Measurements from ENCODE around the gene RARRES1.
A peak's percentile ranks its signal among the peaks of the same experiment; 100 is the strongest.

Gene RARRES1

GRCh38 chr3:158773166-158773565, 40.9 kb upstream of the RARRES1 start:
- no peaks in the 10 kb centered on the region for H3K36me3 ChIP-seq (ENCODE audit: control insufficient read depth in 1 of 2, insufficient read depth in 2 of 2, low read length in 2 of 2)
- peaks cover 6 to 7% of the 10 kb centered on the region in 2 donors for H3K4me1 ChIP-seq (ENCODE audit: control insufficient read depth in 1 of 2, insufficient read depth in 2 of 2, low read length in 2 of 2)
- H3K27ac ChIP-seq (ENCODE audit: low read length): no peak overlapping the region
- no peak overlapping the region for H3K4me3 ChIP-seq (ENCODE audit: low read depth in 1 of 2, low read length in 2 of 2)
- H3K27me3 ChIP-seq (ENCODE audit: low read depth, low read length): no peaks in the 10 kb centered on the region
- no peaks in the 10 kb centered on the region for H3K9me3 ChIP-seq (ENCODE audit: control insufficient read depth in 1 of 2, low read length in 2 of 2)

GRCh38 chr3:158771982-158772381, 39.7 kb upstream of the RARRES1 start:
- Histone ChIP-seq H3K36me3 (ENCODE audit: control insufficient read depth in 1 of 2, insufficient read depth in 2 of 2, low read length in 2 of 2) (no peaks in the 10 kb centered on the region), H3K27me3 (ENCODE audit: low read depth, low read length) (no peaks in the 10 kb centered on the region), H3K4me1 (ENCODE audit: control insufficient read depth in 1 of 2, insufficient read depth in 2 of 2, low read length in 2 of 2) (peaks cover 6 to 19% of the 10 kb centered on the region in 2 donors), H3K9me3 (ENCODE audit: control insufficient read depth in 1 of 2, low read length in 2 of 2) (no peaks in the 10 kb centered on the region), H3K4me3 (ENCODE audit: low read depth in 1 of 2, low read length in 2 of 2) (no peak overlapping the region), H3K27ac (ENCODE audit: low read length) (no peak overlapping the region)

- Histone ChIP-seq H3K9me3 (ENCODE audit: control insufficient read depth in 1 of 2, low read length in 2 of 2) (no peaks in the 10 kb centered on the region), H3K36me3 (ENCODE audit: control insufficient read depth in 1 of 2, insufficient read depth in 2 of 2, low read length in 2 of 2) (no peaks in the 10 kb centered on the region), H3K27ac (ENCODE audit: low read length) (no peak overlapping the region), H3K27me3 (ENCODE audit: low read depth, low read length) (no peaks in the 10 kb centered on the region), H3K4me1 (ENCODE audit: control insufficient read depth in 1 of 2, insufficient read depth in 2 of 2, low read length in 2 of 2) (peaks cover 6 to 22% of the 10 kb centered on the region in 2 donors), H3K4me3 (ENCODE audit: low read depth in 1 of 2, low read length in 2 of 2) (no peak overlapping the region)
Measured at GRCh38 chr3:158771577-158771976, 39.3 kb upstream of the RARRES1 start.

- H3K36me3 ChIP-seq (ENCODE audit: control insufficient read depth in 1 of 2, insufficient read depth in 2 of 2, low read length in 2 of 2): no peaks in the 10 kb centered on the region
- no peak overlapping the region for H3K4me3 ChIP-seq (ENCODE audit: low read depth in 1 of 2, low read length in 2 of 2)
- peak overlapping the region; percentile 43 for H3K27ac ChIP-seq (ENCODE audit: low read length)
- no peaks in the 10 kb centered on the region for H3K9me3 ChIP-seq (ENCODE audit: control insufficient read depth in 1 of 2, low read length in 2 of 2)
- no peaks in the 10 kb centered on the region for H3K27me3 ChIP-seq (ENCODE audit: low read depth, low read length)
- H3K4me1 ChIP-seq (ENCODE audit: control insufficient read depth in 1 of 2, insufficient read depth in 2 of 2, low read length in 2 of 2): peaks cover 6 to 29% of the 10 kb centered on the region in 2 donors
Measured at GRCh38 chr3:158770741-158771350, 38.6 kb upstream of the RARRES1 start.

- peak overlapping the region; percentile 43 for H3K27ac ChIP-seq (ENCODE audit: low read length)
- no peaks in the 10 kb centered on the region for H3K36me3 ChIP-seq (ENCODE audit: control insufficient read depth in 1 of 2, insufficient read depth in 2 of 2, low read length in 2 of 2)
- H3K9me3 ChIP-seq (ENCODE audit: control insufficient read depth in 1 of 2, low read length in 2 of 2): no peaks in the 10 kb centered on the region
- no peaks in the 10 kb centered on the region for H3K27me3 ChIP-seq (ENCODE audit: low read depth, low read length)
- no peak overlapping the region for H3K4me3 ChIP-seq (ENCODE audit: low read depth in 1 of 2, low read length in 2 of 2)
- peaks cover 6 to 36% of the 10 kb centered on the region in 2 donors for H3K4me1 ChIP-seq (ENCODE audit: control insufficient read depth in 1 of 2, insufficient read depth in 2 of 2, low read length in 2 of 2)
Measured at GRCh38 chr3:158769952-158770740, 37.9 kb upstream of the RARRES1 start.

- Histone ChIP-seq H3K27me3 (ENCODE audit: low read depth, low read length) (no peaks in the 10 kb centered on the region), H3K4me3 (ENCODE audit: low read depth in 1 of 2, low read length in 2 of 2) (no peak overlapping the region), H3K9me3 (ENCODE audit: control insufficient read depth in 1 of 2, low read length in 2 of 2) (no peaks in the 10 kb centered on the region), H3K36me3 (ENCODE audit: control insufficient read depth in 1 of 2, insufficient read depth in 2 of 2, low read length in 2 of 2) (no peaks in the 10 kb centered on the region), H3K4me1 (ENCODE audit: control insufficient read depth in 1 of 2, insufficient read depth in 2 of 2, low read length in 2 of 2) (peaks cover 6 to 42% of the 10 kb centered on the region in 2 donors), H3K27ac (ENCODE audit: low read length) (peak overlapping the region; percentile 43)
Measured at GRCh38 chr3:158769549-158769948, 37.3 kb upstream of the RARRES1 start.

GRCh38 chr3:158768881-158769543, 36.8 kb upstream of the RARRES1 start:
- Histone ChIP-seq H3K27me3 (ENCODE audit: low read depth, low read length) (no peaks in the 10 kb centered on the region), H3K4me3 (ENCODE audit: low read depth in 1 of 2, low read length in 2 of 2) (peak overlapping the region in 1 of 2 donors; percentile 41), H3K4me1 (ENCODE audit: control insufficient read depth in 1 of 2, insufficient read depth in 2 of 2, low read length in 2 of 2) (peaks cover 6 to 43% of the 10 kb centered on the region in 2 donors), H3K36me3 (ENCODE audit: control insufficient read depth in 1 of 2, insufficient read depth in 2 of 2, low read length in 2 of 2) (no peaks in the 10 kb centered on the region), H3K27ac (ENCODE audit: low read length) (peak overlapping the region; percentile 43), H3K9me3 (ENCODE audit: control insufficient read depth in 1 of 2, low read length in 2 of 2) (no peaks in the 10 kb centered on the region)

- H3K4me1 ChIP-seq (ENCODE audit: control insufficient read depth in 1 of 2, insufficient read depth in 2 of 2, low read length in 2 of 2): peaks cover 6 to 48% of the 10 kb centered on the region in 2 donors
- H3K9me3 ChIP-seq (ENCODE audit: control insufficient read depth in 1 of 2, low read length in 2 of 2): no peaks in the 10 kb centered on the region
- no peaks in the 10 kb centered on the region for H3K36me3 ChIP-seq (ENCODE audit: control insufficient read depth in 1 of 2, insufficient read depth in 2 of 2, low read length in 2 of 2)
- H3K4me3 ChIP-seq (ENCODE audit: low read depth in 1 of 2, low read length in 2 of 2): peak overlapping the region in 1 of 2 donors; percentile 41
- H3K27ac ChIP-seq (ENCODE audit: low read length): peak overlapping the region; percentile 43
- H3K27me3 ChIP-seq (ENCODE audit: low read depth, low read length): no peaks in the 10 kb centered on the region
Measured at GRCh38 chr3:158768361-158768787, 36.1 kb upstream of the RARRES1 start.

GRCh38 chr3:158766364-158766763, 34.1 kb upstream of the RARRES1 start:
- no peaks in the 10 kb centered on the region for H3K9me3 ChIP-seq (ENCODE audit: control insufficient read depth in 1 of 2, low read length in 2 of 2)
- H3K4me3 ChIP-seq (ENCODE audit: low read depth in 1 of 2, low read length in 2 of 2): no peak overlapping the region
- no peaks in the 10 kb centered on the region for H3K27me3 ChIP-seq (ENCODE audit: low read depth, low read length)
- H3K4me1 ChIP-seq (ENCODE audit: control insufficient read depth in 1 of 2, insufficient read depth in 2 of 2, low read length in 2 of 2): peaks cover 4 to 50% of the 10 kb centered on the region in 2 donors
- no peaks in the 10 kb centered on the region for H3K36me3 ChIP-seq (ENCODE audit: control insufficient read depth in 1 of 2, insufficient read depth in 2 of 2, low read length in 2 of 2)
- H3K27ac ChIP-seq (ENCODE audit: low read length): no peak overlapping the region

DNA sequence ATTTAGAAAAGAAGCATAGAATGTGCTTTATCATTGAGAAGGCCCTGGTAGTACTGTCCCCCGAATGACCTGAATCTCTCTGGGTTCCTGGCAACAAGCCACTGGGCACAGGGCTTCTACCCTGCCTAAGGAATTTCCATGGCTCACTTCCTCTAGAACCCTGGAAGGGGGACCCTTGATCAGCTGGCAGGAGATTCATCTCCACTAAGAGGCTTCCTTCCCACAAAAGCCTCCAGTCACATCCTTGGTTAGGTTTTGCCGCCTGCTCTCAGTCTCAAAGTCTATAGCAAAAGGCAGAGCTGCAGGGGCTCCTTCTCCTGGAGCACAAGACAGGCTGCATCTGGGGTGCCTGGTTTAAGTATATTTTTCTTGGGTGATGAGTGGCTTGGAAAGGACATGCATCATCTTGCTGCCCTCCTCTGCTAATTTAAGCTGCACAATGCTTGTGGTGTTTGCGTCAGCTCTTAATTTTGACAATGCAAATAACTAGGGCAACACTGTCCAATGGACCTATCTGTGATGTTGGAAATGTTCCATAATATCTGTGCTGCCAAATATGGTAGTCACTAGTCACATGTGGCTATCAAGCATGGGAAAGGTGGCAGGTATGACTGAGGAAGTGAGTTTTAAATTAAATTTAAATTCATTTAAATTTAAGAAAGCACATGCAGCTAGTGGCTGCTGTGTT, 33.4 kb upstream of the RARRES1 start:
- Histone ChIP-seq H3K4me3 (ENCODE audit: low read depth in 1 of 2, low read length in 2 of 2) (no peak overlapping the region), H3K27ac (ENCODE audit: low read length) (no peak overlapping the region), H3K27me3 (ENCODE audit: low read depth, low read length) (no peaks in the 10 kb centered on the region), H3K9me3 (ENCODE audit: control insufficient read depth in 1 of 2, low read length in 2 of 2) (no peaks in the 10 kb centered on the region), H3K36me3 (ENCODE audit: control insufficient read depth in 1 of 2, insufficient read depth in 2 of 2, low read length in 2 of 2) (no peaks in the 10 kb centered on the region), H3K4me1 (ENCODE audit: control insufficient read depth in 1 of 2, insufficient read depth in 2 of 2, low read length in 2 of 2) (peaks cover 3 to 50% of the 10 kb centered on the region in 2 donors)

DNA sequence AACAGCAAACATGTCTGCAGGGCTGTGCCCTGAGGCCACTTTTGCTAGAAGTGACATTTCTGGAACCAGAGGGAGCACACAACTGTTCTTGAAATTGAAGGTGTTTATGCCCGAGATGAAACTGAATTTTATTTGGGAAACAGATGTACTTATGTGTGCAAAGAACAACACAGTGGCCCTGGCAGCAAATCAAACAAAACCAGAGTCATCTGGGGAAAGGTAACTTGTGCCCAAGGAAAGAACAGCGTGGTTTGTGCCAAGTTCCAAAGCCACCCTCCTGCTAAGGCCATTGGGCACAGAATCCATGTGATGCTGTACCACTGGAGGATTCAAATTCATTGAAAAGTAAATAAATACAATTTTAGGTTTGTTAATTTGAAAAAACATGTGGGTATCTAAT, 31.2 kb upstream of the RARRES1 start:
- H3K4me3 ChIP-seq (ENCODE audit: low read depth in 1 of 2, low read length in 2 of 2): no peak overlapping the region
- H3K9me3 ChIP-seq (ENCODE audit: control insufficient read depth in 1 of 2, low read length in 2 of 2): no peaks in the 10 kb centered on the region
- H3K27me3 ChIP-seq (ENCODE audit: low read depth, low read length): no peaks in the 10 kb centered on the region
- no peaks in the 10 kb centered on the region for H3K36me3 ChIP-seq (ENCODE audit: control insufficient read depth in 1 of 2, insufficient read depth in 2 of 2, low read length in 2 of 2)
- H3K4me1 ChIP-seq (ENCODE audit: control insufficient read depth in 1 of 2, insufficient read depth in 2 of 2, low read length in 2 of 2): peaks cover 0 to 45% of the 10 kb centered on the region in 2 donors
- H3K27ac ChIP-seq (ENCODE audit: low read length): no peak overlapping the region

Data from muscle layer of duodenum (tissue), 2 donors.